GM19043 (cell line): ENCODE results near the gene MRTFB.
A peak's percentile ranks its signal among the peaks of the same experiment; 100 is the strongest.

Source experiments
- ATAC-seq: cut with Tn5 transposase; IDR thresholded peaks from one replicate; pipeline ENCODE4 v1.9.1; 2021; ENCODE audit warnings: low read depth; ENCODE audit not compliant: unreplicated experiment

Gene MRTFB

DNA sequence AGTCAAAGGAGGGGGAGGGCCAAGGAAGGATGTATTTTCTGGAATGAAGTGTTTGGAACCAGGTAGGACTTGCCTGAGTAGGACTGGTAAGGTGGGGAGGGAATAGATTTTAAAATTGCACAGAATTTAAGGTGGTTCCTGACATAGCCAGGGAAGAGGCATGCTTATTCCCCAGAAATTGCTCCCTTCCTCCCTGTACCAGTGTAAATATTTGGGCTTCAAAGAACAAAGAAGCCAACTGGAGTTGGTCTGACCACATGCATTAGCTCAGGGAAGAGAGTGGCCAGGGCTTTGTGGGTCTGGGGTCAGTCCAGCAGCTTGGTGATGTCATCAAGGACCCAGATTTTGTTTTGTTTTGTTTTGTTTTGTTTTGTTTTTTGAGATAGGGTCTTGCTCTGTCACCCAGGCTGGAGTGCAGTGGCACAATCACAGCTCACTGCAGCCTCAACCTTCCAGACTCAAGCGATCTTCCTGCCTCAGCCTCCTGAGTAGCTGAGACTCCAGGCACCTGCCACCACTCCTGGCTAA lies 9.3 kb upstream of the MRTFB start:
- no peak for ATAC-seq

DNA sequence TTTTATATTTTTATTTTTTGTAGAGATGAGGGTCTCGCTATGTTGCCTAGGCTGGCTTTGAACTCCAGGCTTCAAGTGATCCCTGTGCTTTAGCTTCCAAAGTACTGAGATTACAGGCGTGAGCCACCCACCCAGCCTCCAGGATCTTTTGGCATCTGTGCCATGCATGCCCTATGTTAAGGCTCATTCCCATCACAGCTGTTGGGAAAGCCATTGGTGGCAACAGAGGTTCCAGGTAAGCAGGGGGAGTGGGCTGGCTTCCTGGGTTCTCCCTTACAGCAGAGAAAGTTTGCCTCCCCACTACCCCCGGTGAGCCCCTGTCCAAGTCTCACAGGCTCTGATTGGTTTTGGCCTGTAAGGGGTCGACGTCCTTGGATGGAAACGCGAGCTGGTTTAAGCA lies 8.9 kb upstream of the MRTFB start:
- no peak for ATAC-seq

DNA sequence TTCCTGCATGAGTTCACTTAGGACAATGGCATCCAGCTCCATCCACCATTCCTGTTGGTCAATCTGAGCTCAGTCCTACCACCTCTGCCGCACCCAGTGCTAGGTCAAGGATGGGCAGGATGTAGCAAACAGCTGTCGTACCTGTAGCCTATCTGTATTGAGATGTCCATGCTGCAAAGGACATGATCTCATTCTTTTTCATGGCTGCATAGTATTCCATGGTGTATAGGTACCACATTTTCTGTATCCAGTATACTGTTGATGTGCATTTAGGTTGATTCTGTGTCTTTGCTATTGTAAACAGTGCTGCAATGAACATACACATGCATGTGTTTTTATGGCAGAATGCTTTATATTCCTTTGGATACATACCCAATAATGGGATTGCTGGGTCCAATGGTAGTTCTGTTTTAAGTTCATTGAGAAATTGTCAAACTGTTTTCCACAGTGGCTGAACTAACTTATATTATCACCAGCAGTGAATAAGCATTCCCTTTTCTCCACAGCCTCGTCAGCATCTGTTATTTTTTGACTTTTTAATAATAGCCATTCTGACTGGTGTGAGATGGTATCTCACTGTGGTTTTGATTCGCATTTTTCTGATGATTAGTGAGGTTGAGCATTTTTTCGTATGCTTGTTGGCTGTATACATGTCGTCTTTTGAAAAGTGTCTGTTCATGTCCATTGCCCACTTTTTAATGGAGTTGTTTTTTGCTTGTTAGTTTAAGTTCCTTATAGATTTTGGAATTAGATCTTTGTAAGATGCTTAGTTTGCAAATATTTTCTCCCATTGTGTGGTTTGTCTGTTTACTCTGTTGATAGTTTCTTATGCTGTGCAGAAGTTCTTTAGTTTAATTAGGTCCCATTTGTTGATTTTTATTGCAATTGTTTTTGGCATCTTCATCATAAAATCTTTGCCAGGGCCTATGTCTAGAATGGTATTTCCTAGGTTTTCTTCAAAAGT lies 7.2 kb upstream of the MRTFB start:
- no peak for ATAC-seq

DNA sequence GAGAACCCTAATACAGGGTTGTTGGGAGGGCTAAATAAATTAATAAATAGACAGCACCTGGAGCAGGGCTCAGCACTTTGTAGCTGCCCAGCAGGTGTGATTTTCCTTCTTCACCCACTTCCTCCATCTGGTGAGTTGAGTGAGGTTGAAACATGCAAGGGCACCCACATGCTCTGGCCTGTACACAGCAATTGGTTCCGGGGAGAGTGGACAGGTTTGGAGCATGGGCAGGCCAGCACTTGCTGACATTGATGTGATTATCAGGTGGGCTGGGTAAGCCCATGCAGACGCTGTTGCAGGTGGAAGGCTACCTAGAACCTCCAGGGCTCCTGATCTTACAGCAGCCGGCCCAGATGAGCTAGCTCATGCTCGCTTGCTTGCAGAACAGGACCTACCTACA lies 1.3 kb upstream of the MRTFB start:
- no peak for ATAC-seq

DNA sequence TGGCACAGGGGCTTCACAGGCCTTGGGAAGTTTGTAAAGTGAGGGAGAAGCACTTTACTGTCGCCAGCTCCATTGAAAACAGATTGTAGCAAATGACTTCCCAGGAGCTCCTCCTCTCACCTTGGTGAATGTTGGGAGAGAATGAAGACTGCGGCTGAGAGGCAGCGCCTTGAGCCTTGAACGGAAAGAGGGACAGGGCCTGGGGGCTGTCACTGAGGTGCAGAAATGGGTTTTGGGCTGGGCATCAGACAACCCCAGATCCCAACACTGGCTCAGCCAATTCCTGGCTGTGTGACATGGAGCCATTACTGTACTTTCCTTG lies 603 bp upstream of the MRTFB start:
- ATAC-seq: peak; percentile 19

DNA sequence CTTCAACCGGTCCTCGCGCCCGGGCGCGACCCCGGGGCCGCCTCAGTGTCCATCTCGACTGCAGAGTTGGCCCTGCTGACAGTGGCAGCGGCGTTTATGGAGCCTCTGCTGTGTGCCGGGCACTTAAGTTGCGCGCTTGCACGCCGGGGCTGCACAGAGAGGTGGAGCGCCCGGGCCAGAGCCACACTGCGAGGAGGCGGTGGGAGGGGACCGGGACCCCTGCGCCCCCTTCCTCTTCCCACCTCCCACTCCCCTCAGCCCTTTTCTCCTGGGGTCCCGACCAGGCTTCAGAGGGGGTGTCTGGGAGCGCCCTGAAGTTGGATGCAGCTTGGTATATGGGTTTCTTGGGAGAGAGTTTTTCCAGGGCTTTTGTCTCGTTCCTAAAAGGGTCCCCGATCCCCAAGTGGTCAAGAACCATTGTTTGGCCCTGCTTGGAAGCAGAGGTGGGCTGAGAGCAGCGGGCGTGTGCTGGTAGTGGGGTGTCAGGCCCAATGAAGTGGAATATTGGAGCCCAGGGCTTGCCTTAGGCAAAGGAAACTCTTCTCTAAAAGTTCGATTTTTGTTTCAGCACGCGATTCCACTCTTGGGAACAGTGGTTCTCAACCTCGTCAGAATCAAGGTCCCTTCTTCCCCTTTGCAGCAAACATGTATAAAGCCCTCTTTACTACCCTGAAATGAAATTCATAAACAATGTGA lies 605 bp downstream of the MRTFB start:
- peak; percentile 20 for ATAC-seq

DNA sequence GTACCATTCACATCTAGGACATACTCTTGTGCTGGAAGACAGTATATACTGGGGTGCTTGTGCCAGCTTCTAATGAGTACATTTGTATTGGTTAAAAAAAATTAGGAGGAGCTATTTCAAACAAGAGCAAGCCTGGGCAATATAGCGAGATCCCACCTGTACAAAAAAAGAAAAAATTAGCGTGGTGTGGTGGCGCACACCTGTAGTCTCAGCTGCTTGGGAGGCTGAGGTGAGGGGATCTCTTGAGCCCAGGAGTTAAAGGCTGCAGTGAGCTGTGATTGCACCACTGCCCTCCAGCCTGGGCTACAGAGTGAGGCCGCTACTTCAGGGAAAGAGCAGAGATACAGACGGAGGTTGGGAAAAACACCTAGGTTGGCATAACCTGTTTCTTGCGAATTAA lies 1.2 kb downstream of the MRTFB start:
- ATAC-seq: no peak

DNA sequence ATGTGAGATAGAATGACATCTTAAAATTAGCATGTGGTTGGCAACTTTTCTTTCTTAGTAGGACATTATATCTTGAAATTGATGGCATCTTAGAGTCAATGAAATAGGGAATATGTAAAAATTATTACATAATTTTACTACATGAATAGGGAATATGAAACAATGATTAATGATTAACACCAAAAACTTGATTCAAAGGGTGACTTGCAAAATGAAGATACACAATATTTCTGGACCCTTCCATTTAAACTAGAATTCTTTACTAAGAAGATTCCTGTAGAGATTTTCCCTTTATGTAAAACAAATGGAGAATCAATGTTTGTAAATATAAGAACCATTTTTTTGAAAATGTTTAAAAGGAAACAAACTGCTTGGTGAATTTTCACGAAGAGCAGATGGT lies 3.4 kb downstream of the MRTFB start:
- ATAC-seq: no peak

DNA sequence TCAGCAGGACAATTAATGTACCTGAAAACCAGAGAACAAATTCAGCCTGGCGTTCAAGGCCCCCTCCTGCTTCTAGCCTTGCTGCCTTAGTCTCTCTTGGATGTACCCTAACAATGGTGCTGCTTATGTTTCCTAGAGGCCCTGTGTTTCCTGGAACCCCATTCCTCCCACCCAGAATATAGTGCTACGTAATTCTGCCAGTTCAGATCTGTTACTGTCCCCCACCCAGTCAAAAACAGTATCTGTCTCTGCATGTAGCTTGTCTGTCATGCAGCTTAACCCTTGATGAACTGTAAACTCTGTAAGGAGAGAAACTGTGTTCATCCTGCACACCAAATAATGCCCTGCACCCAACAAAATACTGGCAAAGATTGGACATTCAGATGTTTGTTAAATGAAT lies 6.8 kb downstream of the MRTFB start:
- no peak for ATAC-seq

DNA sequence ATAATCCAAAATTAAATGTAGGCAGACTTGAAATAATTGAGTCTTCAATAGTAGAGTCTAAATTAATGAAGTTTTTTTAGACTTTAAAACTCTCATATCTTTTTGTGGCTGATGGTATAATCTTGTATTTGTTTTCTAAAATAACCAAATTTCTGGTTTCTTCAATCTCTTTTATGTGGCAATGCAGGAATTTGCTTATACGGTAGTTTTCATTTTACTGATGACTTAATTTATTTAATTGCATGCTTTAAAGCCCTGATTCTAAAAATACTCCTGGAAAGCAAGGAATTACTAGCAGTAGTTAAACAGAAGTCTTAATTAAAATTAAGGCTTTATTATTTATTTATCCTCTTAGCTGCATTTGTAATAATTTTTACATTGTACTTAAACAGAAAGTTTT lies 15.4 kb downstream of the MRTFB start:
- ATAC-seq: no peak

DNA sequence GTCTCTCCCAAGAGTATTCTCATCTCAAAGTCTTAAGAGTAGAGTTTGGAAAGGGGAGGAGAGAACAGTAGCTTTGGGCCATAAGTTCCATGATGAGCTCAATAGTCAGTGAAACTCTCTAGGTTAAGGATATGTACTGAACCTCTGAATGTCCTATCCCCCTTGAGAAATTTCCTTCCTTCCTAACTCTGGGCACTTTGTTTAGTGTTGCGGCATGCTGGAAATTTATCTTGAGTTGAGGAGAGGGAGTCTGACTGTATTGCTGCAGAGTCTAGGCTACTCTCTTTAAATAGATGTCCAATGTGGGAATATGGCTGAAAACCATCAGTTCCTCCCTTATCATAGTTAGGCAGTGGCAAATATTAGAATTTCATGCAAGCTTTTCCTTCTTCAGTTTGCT lies 16.1 kb downstream of the MRTFB start:
- ATAC-seq: no peak

DNA sequence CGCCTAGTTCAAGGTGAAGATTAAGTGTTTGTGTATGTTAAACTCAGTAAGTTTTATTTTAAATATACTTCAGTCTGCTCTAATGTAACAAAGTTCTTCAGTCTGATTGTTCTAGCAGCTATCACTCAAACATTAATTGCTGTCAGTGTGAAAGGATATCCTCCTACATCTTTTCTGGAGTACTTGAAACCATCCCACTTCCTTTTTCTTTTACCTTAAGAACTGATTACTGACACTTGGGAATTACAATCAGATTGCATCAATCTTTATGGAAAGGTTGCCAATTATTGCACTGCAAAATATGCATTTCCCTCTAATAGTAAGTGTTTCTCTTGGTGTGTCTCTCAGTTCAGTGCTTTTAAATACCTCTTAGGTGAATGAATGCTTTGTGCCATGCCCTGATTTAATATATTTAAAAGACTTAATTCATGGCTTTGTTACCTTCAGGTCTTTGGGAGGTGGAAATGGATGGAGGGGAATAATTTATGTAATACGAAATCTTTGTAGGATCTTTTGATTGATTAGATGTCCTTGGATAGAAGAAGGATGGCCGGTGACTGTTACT lies 16.6 kb downstream of the MRTFB start:
- ATAC-seq: no peak

DNA sequence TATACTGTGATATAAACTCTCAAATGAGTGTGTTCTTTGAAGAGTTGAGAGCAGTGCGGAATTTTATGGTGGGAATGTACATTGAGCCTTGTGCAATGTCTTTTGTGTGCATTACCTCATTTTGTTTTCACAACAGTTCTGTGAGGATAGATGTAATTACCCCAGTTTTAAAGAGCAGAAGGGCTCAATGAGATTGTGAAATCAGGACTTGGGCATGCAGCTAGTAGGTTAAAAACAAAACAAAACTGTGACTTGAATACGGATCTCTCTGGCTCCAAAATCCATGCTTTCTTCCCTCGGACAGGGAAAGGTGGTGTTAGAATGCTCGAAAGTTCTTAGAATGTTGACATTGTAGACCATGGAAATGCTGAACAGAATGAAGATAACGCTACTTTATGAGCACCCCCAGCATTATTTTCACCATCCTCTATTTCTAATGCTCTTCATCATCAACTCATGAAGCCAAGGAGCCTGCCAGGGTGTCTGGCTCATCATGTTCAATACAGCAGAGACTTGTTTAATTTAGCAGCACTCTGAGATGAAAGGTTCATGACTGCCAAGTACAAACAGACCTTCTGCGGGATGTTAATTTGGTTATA lies 17.1 kb downstream of the MRTFB start:
- ATAC-seq: no peak

DNA sequence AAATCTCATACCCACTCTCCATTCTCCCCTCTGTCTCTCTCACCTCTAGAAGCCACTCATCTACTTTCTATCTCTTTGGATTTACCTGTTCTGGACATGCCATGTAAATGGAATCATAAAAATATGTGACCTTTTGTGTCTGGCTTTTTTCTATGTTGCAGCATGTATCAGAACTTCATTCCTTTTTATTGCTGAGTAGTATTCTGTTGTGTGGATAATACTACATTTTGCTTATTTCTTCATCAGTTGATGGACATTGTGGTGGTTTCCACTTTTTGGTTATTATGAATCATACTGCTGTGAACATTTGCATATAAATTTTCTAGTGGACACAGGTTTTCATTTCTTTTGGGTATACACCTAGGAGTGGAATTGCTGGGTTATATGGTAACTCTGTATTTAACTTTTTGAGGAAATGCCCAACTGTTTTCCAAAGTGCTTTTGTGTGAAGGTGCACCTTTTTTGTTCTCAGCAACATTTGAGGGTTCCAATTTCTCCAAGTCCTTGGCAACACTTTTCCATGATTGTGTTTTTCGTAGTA lies 18.2 kb downstream of the MRTFB start:
- no peak for ATAC-seq

DNA sequence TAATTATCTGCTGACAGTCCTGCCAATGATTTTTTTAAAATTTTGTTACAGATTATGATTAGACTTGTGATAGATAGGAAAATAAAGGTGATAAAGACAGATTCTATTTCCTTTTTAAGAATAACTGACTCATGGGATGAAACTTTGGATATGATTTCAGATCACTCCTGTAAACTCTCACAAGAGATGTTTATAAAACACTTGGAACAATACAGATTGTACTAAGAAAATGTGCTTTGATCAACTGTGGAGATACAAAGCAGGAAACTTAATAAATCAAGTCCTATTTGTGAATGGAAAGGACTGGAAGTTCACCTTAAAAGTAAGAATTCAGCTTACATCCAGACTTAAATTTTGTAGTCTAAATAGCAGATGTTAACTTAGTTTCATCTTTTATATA lies 21.4 kb downstream of the MRTFB start:
- ATAC-seq: no peak

DNA sequence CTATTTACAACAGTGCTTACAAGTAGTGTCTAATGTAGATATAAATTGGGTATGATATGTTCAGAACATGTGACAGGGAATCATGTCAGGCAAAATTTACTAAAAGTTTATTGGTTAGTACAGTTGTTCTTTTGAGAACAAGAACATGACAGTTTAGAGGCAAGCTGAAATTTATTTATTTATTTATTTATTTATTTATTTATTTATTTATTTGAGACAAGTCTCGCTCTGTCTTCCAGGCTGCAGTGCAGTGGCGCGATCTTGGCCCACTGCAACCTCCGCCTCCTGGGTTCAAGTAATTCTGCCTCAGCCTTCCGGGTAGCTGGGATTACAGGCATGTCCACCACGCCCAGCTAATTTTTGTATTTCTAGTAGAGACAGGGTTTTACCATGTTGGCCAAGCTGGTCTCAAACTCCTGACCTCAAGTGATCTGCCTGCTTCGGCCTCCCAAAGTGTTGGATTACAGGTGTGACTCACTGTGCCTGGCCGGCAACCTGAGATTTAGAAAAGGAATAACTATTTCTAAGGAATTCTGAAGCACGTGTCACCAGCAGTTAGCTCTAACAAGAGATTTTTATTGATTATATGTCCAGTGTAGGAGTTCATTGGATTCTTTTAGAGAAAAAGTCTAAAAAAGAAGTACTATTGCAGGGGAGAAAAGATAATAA lies 24.9 kb downstream of the MRTFB start:
- ATAC-seq: no peak

DNA sequence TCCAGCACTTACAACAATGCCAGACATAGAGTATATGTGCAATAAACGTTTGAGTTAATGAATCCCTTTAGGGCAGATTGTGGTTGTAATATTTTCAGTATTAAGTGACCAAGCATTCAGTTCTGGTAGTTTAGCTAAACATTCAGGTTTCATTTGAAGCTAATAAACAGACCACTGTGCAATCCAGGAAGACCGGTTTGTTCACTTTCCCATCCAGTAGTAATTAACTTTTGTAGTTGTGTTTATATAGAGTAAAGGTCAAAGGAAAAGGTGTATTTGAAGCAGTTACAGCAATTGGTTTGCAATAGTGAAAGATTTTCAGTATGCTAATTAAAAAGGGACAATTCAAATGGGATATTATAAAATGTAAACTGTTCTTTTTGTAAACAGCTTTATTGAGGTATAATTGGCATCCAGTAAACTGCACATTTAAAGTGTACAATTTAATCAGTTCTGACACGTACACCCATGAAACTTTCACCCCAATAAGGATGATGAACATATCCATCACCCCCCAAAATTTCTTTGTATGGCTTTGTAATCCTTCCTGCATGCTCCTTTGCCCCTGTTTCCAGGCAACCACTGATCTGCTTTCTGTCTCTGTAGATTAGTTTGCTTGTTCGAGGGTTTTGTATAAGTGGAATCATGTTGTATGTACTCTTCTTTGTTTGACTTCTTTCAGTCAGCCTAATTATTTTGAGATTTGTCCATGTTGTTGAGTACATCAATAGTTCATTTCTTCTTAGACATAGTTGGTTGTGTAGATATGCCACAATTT lies 26.3 kb downstream of the MRTFB start:
- no peak for ATAC-seq

DNA sequence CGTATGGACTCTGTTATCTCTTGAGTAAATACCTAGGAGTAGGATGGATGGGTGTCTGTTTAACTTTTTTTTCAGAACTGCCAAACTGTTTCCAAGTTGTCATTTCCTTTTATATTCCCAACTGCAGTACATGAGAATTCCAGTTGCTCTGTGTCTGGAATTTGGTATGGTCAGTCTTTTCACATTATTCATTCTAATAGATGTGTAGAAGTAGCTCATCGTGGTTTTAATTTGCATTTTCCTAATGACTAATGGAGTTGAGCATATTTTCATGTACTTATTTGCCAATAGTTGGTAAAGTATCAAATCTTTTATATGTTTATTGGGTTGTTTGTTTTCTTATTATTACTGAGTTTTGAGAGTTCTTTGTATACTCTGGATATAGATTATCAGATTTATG lies 27.0 kb downstream of the MRTFB start:
- ATAC-seq: no peak

DNA sequence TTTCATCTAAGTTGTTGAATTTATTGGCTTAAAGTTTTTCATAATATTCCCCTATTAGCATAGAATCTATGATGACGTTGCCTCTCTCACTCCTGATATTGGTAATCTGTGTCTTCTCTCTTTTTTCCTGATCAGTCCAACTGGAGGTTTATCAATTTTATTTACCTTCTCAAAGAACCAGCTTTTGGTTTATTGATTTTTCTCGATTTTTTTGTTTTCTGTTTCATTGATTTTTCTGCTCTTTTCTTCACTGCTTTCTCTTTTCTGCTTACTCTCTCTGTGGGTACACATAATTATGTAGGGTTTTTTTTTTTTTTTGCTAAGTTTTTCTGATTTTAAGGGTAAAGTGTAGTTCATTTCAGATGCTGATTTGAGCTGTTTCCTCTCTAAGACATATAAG lies 29.7 kb downstream of the MRTFB start:
- no peak for ATAC-seq

DNA sequence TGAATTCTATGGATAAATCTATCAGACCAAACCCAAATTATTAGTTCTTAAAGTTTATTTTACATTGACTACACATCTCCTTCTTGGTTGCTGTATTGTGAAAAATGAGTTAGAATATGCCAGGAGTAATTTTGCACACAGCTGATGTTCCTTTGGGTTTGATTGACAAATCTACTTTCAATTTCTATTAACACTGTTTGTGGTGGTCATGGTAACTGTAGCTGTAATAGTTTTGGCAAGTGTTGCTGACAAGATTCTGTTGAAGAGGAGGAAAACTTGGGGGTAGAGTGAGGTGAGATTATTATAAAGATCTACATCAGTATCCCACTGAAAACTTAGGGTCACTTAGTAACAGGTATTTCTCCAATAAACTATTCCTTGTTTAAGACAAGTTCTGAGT lies 30.3 kb downstream of the MRTFB start:
- ATAC-seq: no peak
